GM19463 (cell line): ENCODE measurements around the gene SMCO2.
"Not testable (repeated sequence)": the region's sequence is repeated elsewhere in the genome, so short reads cannot be mapped to it uniquely, and the experiment has no call there.

Experiments used
- ATAC-seq: cut with Tn5 transposase; IDR thresholded peaks from one replicate; pipeline ENCODE4 v1.9.1; 2021; ENCODE audit warnings: mild to moderate bottlenecking, moderate library complexity; ENCODE audit not compliant: unreplicated experiment

SMCO2 gene

GRCh38 chr12:27523642-27524493 lies 77.3 kb downstream of the SMCO2 start, which contains the start of gene PPFIBP1:
TSS of gene PPFIBP1 (plus strand) at chr12:27524206. CDS start at chr12:27633397, 109,191 bp downstream.
- ATAC-seq: peak; percentile 95

DNA sequence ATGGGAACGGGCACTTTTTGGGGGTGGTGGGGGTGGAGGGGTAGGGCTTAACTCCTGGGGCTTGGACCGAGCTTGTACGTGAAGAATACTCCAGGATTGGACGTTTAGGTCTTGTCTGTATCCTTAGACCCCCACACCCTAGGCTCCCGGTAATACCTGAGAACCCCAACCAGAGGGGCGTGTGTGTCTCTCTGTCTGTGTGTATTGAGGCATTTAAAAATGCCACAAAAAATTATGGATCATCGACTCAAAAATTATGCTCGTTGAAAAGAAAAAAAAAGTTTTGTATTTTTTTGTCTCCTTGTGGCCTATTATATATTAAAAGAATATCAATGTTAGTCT lies 77.9 kb downstream of the SMCO2 start:
- no peak for ATAC-seq

GRCh38 chr12:27524839-27525753 lies 78.6 kb downstream of the SMCO2 start:
- no peak for ATAC-seq

DNA sequence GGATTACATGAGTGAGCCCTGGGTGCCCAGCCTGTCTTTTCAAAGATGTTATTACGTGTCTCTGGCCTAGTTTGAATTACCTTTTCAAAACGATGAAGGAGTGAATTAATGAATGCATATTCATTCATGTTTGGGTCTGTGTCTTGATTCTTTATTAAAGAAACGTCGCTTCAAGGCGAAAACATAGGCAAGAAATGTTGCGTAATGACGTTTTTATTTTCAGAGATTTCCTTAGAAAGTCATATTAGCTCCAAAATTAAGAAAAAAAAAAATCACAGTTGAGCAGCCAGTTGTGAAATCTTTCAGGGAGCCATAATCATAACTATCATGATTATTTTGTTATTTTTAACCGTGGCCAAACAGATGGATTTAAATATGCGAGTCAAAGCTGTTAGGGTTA lies 81.0 kb downstream of the SMCO2 start:
- ATAC-seq: no peak

- ATAC-seq: no peak
Observed at GRCh38 chr12:27528788-27529187, 82.3 kb downstream of the SMCO2 start.

- ATAC-seq: no peak
Observed at GRCh38 chr12:27530157-27530922, 83.8 kb downstream of the SMCO2 start.

DNA sequence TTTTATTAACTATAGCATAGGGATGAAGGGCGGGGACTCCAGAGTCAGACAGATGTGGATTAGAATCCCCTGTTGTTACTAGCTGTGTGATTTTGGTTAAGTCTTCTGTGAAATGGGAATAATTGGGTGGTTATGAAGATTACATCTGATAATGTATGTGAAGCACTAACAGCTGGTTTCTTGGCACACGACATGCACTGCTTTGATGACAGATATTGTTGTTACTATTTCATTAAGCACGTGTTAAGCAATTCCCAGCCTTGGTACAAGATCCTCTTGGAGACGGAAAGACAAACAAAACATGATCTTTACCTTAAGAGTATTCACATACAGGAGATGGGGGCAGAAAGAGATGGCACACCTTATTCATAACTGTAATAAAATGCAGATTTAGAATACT lies 85.4 kb downstream of the SMCO2 start:
- no peak for ATAC-seq

DNA sequence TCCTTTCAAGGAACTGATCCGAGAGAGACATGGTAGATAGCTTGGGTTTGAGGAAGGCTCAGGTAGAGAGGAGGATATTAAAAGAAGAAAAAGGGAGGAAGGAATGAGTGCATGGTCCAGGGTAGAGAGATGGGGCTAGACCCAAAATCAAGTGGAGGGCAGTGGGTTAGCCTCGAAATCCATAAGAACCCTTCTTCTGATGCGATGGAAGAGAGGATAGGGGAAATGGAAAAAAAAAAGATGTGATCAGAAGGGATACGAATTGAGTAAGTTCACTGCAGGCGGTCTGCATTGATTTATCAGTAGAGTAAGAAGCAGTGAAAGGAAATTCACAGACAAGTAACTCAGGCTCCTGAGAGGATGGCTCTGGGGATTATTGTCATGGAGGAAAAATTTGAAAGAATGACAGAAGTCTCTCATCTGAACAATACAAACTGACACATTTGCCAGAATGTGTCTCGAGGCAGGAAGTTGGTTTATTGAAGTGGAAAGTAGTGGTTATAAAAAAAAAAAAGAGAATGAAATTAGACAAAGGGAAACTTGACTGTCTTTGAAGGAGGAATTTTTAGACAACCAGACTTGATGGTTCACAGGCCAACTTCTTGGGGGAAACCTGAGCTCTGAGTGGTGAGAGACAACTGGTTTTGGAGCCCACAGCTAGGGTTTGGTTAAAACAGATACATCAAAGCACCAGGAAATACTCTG lies 87.7 kb downstream of the SMCO2 start:
- ATAC-seq: peak; percentile 61

DNA sequence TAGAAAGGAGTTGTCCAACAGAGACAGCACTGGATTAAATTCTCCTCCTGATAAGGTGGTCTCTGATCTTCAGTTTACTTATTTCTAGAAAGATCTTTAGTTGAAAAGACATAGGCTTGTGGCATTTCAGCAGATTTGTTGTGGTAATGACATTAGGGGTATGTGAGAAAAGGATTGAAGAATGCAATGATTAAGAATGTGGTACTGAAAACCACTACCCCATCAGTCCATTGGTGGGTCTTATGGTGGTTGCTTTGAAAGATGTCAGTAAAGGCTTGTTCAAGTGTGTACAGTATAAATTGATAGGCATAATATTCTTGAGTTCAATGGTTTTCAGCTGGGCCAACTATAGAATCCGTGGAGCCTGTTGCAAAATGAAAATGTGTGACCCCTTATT lies 88.2 kb downstream of the SMCO2 start:
- ATAC-seq: peak; percentile 32

DNA sequence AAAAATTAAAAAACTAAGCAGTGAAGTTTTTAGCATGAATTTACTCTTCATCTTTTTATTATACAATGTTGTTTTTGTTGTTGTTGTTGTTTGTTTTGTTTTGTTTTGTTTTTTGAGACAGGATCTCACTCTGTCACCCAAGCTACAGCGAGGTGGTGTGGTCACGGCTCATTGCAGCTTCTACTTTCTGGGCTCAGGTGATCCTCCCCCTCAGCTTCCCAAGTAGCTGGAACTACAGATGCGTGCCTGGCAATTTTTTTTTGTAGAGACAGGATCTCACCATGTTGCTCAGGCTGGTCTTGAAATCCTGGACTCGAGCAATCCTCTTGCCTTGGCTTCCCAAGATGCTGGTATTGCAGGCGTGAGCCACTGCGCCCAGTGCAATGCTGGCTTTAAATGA lies 88.8 kb downstream of the SMCO2 start:
- no peak for ATAC-seq

DNA sequence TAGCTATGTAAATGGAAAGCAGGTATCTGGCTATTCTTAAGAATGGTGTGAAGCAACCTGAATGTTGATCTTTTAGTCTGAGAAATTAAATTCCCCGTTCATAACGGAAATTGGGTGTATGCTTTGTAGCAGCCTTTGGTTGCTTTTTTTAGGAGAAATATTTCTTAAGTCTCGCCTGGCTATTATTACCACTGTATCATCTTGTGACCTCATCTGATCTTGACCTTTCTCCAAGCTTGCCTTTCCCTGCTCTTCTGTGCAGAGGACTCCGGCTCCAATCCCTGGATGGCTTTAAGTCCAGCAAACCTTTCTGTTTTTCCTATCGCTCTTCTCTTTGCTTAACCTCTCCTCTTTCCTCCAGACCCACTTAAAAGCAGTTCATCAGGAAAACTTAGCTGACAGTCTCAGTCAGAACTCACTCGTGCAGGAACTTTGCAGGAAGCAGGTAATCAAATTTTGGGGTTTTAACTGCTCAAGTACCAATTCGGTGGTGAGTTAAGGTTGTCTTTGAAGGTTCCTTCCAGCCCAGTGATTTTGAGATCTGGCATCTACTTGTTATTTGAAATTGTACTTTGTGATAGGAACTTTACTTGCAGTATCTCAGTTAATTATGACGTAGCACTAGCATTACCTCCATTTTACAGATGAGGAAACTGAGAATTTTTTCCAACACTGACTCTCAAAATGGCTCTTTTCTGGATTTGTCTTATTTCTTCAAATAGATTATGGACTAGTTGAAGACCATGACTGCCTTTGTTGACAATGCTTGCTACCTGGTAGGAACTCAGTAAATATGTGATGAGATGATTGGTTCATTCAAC lies 91.5 kb downstream of the SMCO2 start:
- no peak for ATAC-seq

DNA sequence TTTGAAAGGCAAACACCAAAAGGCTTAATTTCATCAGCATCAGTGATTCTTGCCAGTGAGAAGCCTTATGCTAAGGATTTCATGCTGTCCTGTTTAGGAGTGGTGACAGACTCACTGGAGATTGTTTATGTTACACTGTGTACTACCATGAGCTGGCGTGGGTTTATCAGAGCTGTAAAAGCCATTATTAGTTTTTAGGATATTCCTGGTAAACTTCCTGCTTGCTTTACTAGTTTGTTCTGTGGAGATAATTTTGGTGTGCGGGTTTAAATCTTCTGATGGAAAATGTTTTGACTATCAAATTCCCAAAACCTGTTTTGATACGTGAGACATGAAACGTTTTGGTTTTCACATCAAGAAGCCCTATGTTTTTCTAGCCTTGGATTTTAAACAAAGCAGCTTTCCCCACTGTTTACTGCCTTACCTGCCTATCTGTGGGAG lies 92.7 kb downstream of the SMCO2 start:
- ATAC-seq: no peak

GRCh38 chr12:27541031-27541719 lies 94.6 kb downstream of the SMCO2 start:
- no peak for ATAC-seq

DNA sequence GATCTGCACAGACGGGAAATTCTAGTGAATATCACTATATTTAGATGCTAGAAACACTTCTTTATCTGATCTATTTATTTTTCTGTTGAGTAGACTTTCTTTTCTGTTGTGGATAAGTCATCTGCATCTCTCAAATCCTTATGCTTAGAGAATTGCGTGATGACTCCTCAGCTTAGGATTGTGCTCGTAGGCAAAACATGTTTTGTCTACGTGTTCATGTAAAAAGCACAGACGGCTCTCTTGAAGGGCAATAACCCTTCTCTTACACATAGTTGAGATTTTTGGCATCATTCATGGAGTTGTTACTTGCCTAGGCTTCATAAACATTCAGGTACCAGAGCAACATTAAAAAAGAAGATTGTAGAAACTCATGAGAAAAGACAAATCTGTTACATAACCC lies 96.1 kb downstream of the SMCO2 start:
- no peak for ATAC-seq

DNA sequence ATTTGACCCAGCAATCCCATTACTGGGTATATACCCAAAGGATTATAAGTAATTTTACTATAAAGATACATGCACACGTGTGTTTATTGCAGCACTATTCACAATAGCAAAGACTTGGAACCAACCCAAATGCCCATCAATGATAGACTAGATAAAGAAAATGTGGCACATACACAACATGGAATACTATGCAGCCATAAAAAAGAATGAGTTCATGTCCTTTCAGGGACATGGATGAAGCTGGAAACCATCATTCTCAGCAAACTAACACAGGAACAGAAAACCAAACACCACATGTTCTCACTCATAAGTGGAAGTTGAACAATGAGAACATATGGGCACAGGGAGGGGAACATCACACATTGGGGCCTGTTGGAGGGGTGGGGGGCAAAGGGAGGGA lies 98.3 kb downstream of the SMCO2 start:
- ATAC-seq: not testable (repeated sequence)

GRCh38 chr12:27545665-27546064 lies 99.1 kb downstream of the SMCO2 start:
- ATAC-seq: no peak

DNA sequence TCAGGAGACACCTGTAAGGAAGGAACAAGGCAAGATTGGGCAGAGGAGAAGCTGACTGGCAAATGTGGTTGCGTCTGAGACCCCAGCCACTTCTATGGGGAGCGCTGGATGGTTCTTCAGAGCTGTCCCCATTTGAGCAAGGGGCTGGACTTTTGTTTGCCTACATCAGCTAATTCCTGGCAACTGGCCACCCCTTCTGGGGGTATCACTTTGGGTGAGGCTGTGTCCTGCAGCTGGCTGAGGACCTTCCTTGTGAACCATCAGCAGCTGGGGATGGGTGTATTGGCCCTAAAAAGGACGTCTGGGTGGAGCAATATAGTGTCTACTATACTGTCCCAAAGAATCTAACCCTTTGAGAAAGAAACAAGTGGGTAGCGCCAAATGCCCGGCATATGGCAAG lies 101.1 kb downstream of the SMCO2 start:
- no peak for ATAC-seq

GRCh38 chr12:27548301-27549199 lies 102.0 kb downstream of the SMCO2 start:
- no peak for ATAC-seq
